GM23338 (cell line): ENCODE data around the gene ARHGAP36. TPM values are rescaled to one million over a fixed set of nuclear protein-coding genes. Genes with fewer than 3 reads are reported as not detected.
A peak's percentile ranks its signal among the peaks of the same experiment; 100 is the strongest.

Experiments used
- ATAC-seq: fragments of 200-7000 bp; cut with Tn5 transposase; 3 replicates; pipeline ENCODE4 v1.9.1; 2020
- DNase-seq: peaks from one replicate; pipeline ENCODE4 v3.0.0-alpha.2; 2015; ENCODE audit warnings: low spot score
- H2AFZ ChIP-seq: fragments of 200-600 bp; sonication (generic); 2 replicates; pipeline ENCODE4 v1.8.0; 2016; ENCODE audit warnings: antibody characterized with exemption, mild to moderate bottlenecking, moderate library complexity
- H3F3A ChIP-seq: fragments of 200-600 bp; sonication (generic); replicated peaks from 2 replicates; pipeline ENCODE4 v1.8.0; 2017; ENCODE audit warnings: antibody characterized with exemption, mixed run types, low read depth
- H3K27ac ChIP-seq: fragments of 200-600 bp; sonication (generic); 2 replicates; pipeline ENCODE4 v1.6.1; 2016; ENCODE audit warnings: low read depth
- H3K27me3 ChIP-seq: fragments of 200-600 bp; sonication (generic); 2 replicates; pipeline ENCODE4 v1.8.0; 2016; ENCODE audit warnings: mild to moderate bottlenecking, mixed run types, moderate library complexity; ENCODE audit not compliant: insufficient read depth
- H3K36me3 ChIP-seq: fragments of 200-600 bp; sonication (generic); 2 replicates; pipeline ENCODE4 v1.8.0; 2016; ENCODE audit warnings: mild to moderate bottlenecking; ENCODE audit not compliant: insufficient read depth
- H3K4me1 ChIP-seq: fragments of 200-600 bp; sonication (generic); 2 replicates; pipeline ENCODE4 v1.8.0; 2016; ENCODE audit warnings: mild to moderate bottlenecking, moderate library complexity; ENCODE audit not compliant: insufficient read depth
- H3K4me2 ChIP-seq: fragments of 200-600 bp; sonication (generic); 2 replicates; pipeline ENCODE4 v1.7.1; 2017; ENCODE audit warnings: mixed run types
- H3K4me3 ChIP-seq: fragments of 200-600 bp; sonication (generic); 2 replicates; pipeline ENCODE4 v1.6.1; 2016; ENCODE audit warnings: mixed run types
- H3K79me2 ChIP-seq: fragments of 200-600 bp; sonication (generic); replicated peaks from 2 replicates; pipeline ENCODE4 v1.8.0; 2017; ENCODE audit warnings: mild to moderate bottlenecking; ENCODE audit not compliant: insufficient read depth
- H3K9me2 ChIP-seq: fragments of 200-600 bp; sonication (generic); 2 replicates; pipeline ENCODE4 v1.8.0; 2017; ENCODE audit not compliant: insufficient read depth
- H4K20me1 ChIP-seq: fragments of 200-600 bp; sonication (generic); replicated peaks from 2 replicates; pipeline ENCODE4 v1.8.0; 2017; ENCODE audit warnings: mild to moderate bottlenecking; ENCODE audit not compliant: insufficient read depth
- H3K27ac Mint-ChIP-seq: 2 replicates; pipeline ENCODE4 v1.8.0; 2020; ENCODE audit warnings: inconsistent platforms, mild to moderate bottlenecking, moderate library complexity, mixed read lengths
- H3K27me3 Mint-ChIP-seq: 3 replicates; pipeline ENCODE4 v1.8.0; 2022; ENCODE audit warnings: low read depth, mild to moderate bottlenecking, moderate library complexity, mixed read lengths, inconsistent platforms; ENCODE audit not compliant: insufficient read depth, poor library complexity
- H3K36me3 Mint-ChIP-seq: 3 replicates; pipeline ENCODE4 v1.8.0; 2021; ENCODE audit warnings: low read depth, mild to moderate bottlenecking, inconsistent platforms, moderate library complexity, mixed read lengths
- H3K4me1 Mint-ChIP-seq: 3 replicates; pipeline ENCODE4 v1.8.0; 2020; ENCODE audit warnings: mild to moderate bottlenecking, inconsistent platforms, mixed read lengths
- H3K4me3 Mint-ChIP-seq: 3 replicates; pipeline ENCODE4 v1.8.0; 2021; ENCODE audit warnings: moderate library complexity, mild to moderate bottlenecking, inconsistent platforms, mixed read lengths
- H3K9me3 Mint-ChIP-seq: 3 replicates; pipeline ENCODE4 v1.8.0; 2020; ENCODE audit warnings: moderate library complexity, mild to moderate bottlenecking, inconsistent platforms, mixed read lengths
- CREB1 ChIP-seq: fragments of 250-450 bp; sonication (Bioruptor Pico); IDR thresholded peaks from 2 replicates; pipeline ENCODE4 v1.5.0; 2020; ENCODE audit warnings: low read depth, mild to moderate bottlenecking, moderate library complexity
- ETS1 ChIP-seq: IDR thresholded peaks from 2 replicates; pipeline ENCODE4 v1.6.1; 2016; ENCODE audit warnings: antibody characterized with exemption
- EZH2 ChIP-seq: fragments of 200-600 bp; sonication (generic); IDR thresholded peaks from one replicate; pipeline ENCODE4 v1.8.0; 2017; ENCODE audit warnings: antibody characterized with exemption, mild to moderate bottlenecking, low read depth; ENCODE audit not compliant: unreplicated experiment
- EZH2phosphoT487 ChIP-seq: fragments of 200-600 bp; sonication (generic); IDR thresholded peaks from one replicate; pipeline ENCODE4 v1.8.1; 2018; ENCODE audit warnings: antibody characterized with exemption; ENCODE audit not compliant: unreplicated experiment
- JUNB ChIP-seq: IDR thresholded peaks from one replicate; pipeline ENCODE4 v1.6.1; 2016; ENCODE audit warnings: antibody characterized with exemption; ENCODE audit not compliant: unreplicated experiment
- NANOG ChIP-seq: IDR thresholded peaks from 2 replicates; pipeline ENCODE4 v1.6.1; 2016; ENCODE audit warnings: antibody characterized with exemption, borderline replicate concordance
- POLR2AphosphoS5 ChIP-seq: IDR thresholded peaks from 2 replicates; pipeline ENCODE4 v1.6.1; 2016; ENCODE audit warnings: antibody characterized with exemption, low read depth
- REST ChIP-seq: IDR thresholded peaks from one replicate; pipeline ENCODE4 v1.6.1; 2018; ENCODE audit warnings: antibody characterized with exemption; ENCODE audit not compliant: unreplicated experiment
- STAT1 ChIP-seq: IDR thresholded peaks from one replicate; pipeline ENCODE4 v1.6.1; 2016; ENCODE audit warnings: antibody characterized with exemption; ENCODE audit not compliant: unreplicated experiment
- ZNF331 ChIP-seq: fragments of 250-450 bp; sonication (Bioruptor Pico); IDR thresholded peaks from 2 replicates; pipeline ENCODE4 v1.5.0; 2020; ENCODE audit warnings: low read depth, mild to moderate bottlenecking, moderate library complexity
- polyA plus RNA-seq: library from polyadenylated mRNA; unstranded; fragments of >200 nt; fragmentation: Nextera tagmentation; extraction: Ambion mirVana; gene quantifications from 2 replicates; pipeline ENCODE4 v1.2.1, GENCODE V29; 2016
- total RNA-seq: library from RNA; depleted of rRNA; stranded (reverse); fragments of >200 nt; shearing (Covaris generic); gene quantifications from 2 replicates; pipeline ENCODE4 v1.2.3, GENCODE V29; 2014
- TF ChIP-seq, protein P1 (sequence below), 2 experiments: fragments of 200-600 bp in 1 of 2; sonication (generic) in 1 of 2; conservative IDR thresholded peaks; 2 replicates each; pipeline versions ENCODE4 v1.5.1 to v1.6.1; 2016 to 2017; ENCODE audit warnings: antibody characterized with exemption in 2 of 2, low read depth in 2 of 2, mild to moderate bottlenecking in 2 of 2, moderate library complexity in 1 of 2
- TF ChIP-seq, protein P2 (sequence below): fragments of 250-450 bp; sonication (Bioruptor Pico); IDR thresholded peaks from 2 replicates; pipeline ENCODE4 v1.5.0; 2020; ENCODE audit warnings: mild to moderate bottlenecking, moderate library complexity

The ARHGAP36 gene
- total and polyA plus RNA-seq, 2 experiments from 2014 or later = 0.21 TPM; not detected in 1

- ATAC-seq = no peak
- no peaks in the 10 kb centered on the region for H3K36me3 Mint-ChIP-seq
- peaks cover 37% of the 10 kb centered on the region for H3K27me3 Mint-ChIP-seq
- Histone ChIP-seq H3K36me3 (no peaks in the 10 kb centered on the region), H2AFZ (0 out of 2 replicates have a peak overlapping the region, but pooled peaks have one; percentile 74), H3K9me2 (no peaks in the 10 kb centered on the region), H3F3A (no peaks in the 10 kb centered on the region), H4K20me1 (no peaks in the 10 kb centered on the region), H3K4me3 (peak overlapping the region; percentile 61), H3K27ac (no peak overlapping the region), H3K4me2 (peak overlapping the region; percentile 81), H3K27me3 (peaks cover 96% of the 10 kb centered on the region), H3K4me1 (peaks cover 9% of the 10 kb centered on the region; the same call in 1 of the 2 replicates), H3K79me2 (no peaks in the 10 kb centered on the region)
- no peak for TF ChIP-seq JUNB
- no peak for TF ChIP-seq EZH2
- no peak for TF ChIP-seq REST
- TF ChIP-seq EZH2phosphoT487 = no peak
- TF ChIP-seq, protein P1, sequence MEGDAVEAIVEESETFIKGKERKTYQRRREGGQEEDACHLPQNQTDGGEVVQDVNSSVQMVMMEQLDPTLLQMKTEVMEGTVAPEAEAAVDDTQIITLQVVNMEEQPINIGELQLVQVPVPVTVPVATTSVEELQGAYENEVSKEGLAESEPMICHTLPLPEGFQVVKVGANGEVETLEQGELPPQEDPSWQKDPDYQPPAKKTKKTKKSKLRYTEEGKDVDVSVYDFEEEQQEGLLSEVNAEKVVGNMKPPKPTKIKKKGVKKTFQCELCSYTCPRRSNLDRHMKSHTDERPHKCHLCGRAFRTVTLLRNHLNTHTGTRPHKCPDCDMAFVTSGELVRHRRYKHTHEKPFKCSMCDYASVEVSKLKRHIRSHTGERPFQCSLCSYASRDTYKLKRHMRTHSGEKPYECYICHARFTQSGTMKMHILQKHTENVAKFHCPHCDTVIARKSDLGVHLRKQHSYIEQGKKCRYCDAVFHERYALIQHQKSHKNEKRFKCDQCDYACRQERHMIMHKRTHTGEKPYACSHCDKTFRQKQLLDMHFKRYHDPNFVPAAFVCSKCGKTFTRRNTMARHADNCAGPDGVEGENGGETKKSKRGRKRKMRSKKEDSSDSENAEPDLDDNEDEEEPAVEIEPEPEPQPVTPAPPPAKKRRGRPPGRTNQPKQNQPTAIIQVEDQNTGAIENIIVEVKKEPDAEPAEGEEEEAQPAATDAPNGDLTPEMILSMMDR (conservative IDR thresholded peaks at IDR 0.05; ENCODE audit: low read depth in 2 of 2) = no peak
- no peak for TF ChIP-seq POLR2AphosphoS5
- TF ChIP-seq ZNF331 (CRISPR knock-in tag) = no peak
- no peak for TF ChIP-seq STAT1
- no peak for TF ChIP-seq NANOG
- TF ChIP-seq CREB1 (CRISPR knock-in tag) = no peak
- no peak for TF ChIP-seq ETS1
- TF ChIP-seq, protein P2, sequence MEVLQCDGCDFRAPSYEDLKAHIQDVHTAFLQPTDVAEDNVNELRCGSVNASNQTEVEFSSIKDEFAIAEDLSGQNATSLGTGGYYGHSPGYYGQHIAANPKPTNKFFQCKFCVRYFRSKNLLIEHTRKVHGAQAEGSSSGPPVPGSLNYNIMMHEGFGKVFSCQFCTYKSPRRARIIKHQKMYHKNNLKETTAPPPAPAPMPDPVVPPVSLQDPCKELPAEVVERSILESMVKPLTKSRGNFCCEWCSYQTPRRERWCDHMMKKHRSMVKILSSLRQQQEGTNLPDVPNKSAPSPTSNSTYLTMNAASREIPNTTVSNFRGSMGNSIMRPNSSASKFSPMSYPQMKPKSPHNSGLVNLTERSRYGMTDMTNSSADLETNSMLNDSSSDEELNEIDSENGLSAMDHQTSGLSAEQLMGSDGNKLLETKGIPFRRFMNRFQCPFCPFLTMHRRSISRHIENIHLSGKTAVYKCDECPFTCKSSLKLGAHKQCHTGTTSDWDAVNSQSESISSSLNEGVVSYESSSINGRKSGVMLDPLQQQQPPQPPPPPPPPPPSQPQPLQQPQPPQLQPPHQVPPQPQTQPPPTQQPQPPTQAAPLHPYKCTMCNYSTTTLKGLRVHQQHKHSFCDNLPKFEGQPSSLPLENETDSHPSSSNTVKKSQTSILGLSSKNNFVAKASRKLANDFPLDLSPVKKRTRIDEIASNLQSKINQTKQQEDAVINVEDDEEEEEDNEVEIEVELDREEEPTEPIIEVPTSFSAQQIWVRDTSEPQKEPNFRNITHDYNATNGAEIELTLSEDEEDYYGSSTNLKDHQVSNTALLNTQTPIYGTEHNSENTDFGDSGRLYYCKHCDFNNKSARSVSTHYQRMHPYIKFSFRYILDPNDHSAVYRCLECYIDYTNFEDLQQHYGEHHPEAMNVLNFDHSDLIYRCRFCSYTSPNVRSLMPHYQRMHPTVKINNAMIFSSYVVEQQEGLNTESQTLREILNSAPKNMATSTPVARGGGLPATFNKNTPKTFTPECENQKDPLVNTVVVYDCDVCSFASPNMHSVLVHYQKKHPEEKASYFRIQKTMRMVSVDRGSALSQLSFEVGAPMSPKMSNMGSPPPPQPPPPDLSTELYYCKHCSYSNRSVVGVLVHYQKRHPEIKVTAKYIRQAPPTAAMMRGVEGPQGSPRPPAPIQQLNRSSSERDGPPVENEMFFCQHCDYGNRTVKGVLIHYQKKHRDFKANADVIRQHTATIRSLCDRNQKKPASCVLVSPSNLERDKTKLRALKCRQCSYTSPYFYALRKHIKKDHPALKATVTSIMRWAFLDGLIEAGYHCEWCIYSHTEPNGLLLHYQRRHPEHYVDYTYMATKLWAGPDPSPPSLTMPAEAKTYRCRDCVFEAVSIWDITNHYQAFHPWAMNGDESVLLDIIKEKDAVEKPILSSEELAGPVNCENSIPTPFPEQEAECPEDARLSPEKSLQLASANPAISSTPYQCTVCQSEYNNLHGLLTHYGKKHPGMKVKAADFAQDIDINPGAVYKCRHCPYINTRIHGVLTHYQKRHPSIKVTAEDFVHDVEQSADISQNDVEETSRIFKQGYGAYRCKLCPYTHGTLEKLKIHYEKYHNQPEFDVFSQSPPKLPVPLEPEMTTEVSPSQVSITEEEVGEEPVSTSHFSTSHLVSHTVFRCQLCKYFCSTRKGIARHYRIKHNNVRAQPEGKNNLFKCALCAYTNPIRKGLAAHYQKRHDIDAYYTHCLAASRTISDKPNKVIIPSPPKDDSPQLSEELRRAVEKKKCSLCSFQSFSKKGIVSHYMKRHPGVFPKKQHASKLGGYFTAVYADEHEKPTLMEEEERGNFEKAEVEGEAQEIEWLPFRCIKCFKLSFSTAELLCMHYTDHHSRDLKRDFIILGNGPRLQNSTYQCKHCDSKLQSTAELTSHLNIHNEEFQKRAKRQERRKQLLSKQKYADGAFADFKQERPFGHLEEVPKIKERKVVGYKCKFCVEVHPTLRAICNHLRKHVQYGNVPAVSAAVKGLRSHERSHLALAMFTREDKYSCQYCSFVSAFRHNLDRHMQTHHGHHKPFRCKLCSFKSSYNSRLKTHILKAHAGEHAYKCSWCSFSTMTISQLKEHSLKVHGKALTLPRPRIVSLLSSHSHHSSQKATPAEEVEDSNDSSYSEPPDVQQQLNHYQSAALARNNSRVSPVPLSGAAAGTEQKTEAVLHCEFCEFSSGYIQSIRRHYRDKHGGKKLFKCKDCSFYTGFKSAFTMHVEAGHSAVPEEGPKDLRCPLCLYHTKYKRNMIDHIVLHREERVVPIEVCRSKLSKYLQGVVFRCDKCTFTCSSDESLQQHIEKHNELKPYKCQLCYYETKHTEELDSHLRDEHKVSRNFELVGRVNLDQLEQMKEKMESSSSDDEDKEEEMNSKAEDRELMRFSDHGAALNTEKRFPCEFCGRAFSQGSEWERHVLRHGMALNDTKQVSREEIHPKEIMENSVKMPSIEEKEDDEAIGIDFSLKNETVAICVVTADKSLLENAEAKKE (CRISPR knock-in tag) = no peak
- no peak overlapping the region for H3K27ac Mint-ChIP-seq
- DNase-seq = no peak
- no peaks in the 10 kb centered on the region for H3K9me3 Mint-ChIP-seq
- H3K4me3 Mint-ChIP-seq = peak overlapping the region; percentile 76; the same call in 2 of the 3 replicates
- peaks cover 22% of the 10 kb centered on the region; the same call in 2 of the 3 replicates for H3K4me1 Mint-ChIP-seq
Observed at GRCh38 chrX:131073607-131074006, 15.5 kb downstream of the ARHGAP36 start.
